ENCODE measurements around the gene SMPD2.

DNA sequence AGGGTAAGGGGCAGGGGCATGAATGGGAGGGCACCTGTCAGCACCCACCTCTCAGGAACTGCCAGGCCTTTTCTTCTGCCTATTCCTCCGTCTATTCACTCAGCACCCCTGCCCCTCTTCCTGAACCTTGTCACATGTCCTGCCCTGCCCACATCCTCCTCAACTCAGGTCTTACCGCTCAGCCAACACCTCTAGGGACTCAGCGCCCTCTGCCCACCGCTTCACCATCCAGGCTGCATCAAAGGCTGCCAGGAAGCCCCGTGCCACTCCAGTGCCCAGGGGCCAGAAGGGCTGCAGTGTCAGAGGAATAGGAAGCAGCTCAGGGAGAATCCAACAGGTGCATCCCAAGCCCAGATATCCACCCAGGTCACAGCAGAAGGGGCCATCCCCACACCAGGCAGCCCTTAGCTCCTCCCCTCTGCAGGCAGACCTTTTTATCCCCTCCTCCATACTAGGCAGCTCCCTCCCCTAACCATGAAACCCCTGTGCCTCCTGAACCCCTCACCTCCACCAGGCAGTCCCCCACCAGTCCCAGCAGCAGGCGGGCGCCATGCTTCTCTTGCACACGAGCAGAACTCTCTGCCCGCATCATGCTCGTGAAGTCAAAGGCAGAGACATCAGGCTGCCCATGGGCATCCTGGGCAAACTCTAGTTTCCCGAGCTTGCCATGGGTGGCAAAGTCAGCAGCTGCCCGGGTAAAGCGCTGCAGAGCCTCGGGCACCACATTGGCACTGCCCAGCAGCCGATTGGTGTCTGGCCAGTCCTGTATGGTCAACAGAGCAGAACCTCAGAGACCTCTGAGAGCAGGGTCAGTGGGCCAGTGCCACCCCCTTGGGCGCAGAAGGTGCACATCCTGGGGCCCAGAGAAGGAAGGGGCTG lies 9.5 kb downstream of the SMPD2 start:
- TF ChIP-seq, protein P1, sequence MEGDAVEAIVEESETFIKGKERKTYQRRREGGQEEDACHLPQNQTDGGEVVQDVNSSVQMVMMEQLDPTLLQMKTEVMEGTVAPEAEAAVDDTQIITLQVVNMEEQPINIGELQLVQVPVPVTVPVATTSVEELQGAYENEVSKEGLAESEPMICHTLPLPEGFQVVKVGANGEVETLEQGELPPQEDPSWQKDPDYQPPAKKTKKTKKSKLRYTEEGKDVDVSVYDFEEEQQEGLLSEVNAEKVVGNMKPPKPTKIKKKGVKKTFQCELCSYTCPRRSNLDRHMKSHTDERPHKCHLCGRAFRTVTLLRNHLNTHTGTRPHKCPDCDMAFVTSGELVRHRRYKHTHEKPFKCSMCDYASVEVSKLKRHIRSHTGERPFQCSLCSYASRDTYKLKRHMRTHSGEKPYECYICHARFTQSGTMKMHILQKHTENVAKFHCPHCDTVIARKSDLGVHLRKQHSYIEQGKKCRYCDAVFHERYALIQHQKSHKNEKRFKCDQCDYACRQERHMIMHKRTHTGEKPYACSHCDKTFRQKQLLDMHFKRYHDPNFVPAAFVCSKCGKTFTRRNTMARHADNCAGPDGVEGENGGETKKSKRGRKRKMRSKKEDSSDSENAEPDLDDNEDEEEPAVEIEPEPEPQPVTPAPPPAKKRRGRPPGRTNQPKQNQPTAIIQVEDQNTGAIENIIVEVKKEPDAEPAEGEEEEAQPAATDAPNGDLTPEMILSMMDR (IDR thresholded peaks at IDR 0.05): no peak
- no peak for TF ChIP-seq EZH2 (IDR thresholded peaks at IDR 0.05; ENCODE audit: borderline replicate concordance, insufficient read depth, low read depth, low read length, poor library complexity, severe bottlenecking)
